HG03159 (cell line): ENCODE data around the gene SLC16A10.
"Not testable (repeated sequence)": the region's sequence is repeated elsewhere in the genome, so short reads cannot be mapped to it uniquely, and the experiment has no call there.

Experiments used
- ATAC-seq: cut with Tn5 transposase; IDR thresholded peaks from one replicate; pipeline ENCODE4 v1.9.1; 2021; ENCODE audit warnings: mild to moderate bottlenecking, moderate library complexity; ENCODE audit not compliant: unreplicated experiment

Gene SLC16A10

DNA sequence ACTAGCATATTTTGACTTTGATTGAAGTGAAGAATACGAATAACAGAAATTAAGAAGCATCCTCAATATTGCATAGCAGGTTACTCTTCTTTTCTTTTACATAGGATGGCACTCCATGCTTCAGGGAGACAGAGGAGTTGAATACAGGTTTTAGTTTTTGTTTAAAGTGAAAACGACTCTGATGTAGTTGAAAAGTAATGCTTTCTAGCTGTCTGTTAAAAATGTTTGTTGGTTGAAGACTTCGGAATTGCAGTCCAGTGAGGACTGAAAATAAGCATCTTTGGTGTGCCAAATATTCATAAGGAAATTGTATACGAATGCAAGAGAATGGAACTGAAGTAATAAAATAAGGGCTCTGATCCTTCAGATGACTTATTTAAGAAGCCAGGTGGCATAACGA is 618 bp upstream of the SLC16A10 start:
- no peak for ATAC-seq

- peak; percentile 31 for ATAC-seq
Observed at GRCh38 chr6:111087871-111088667, 766 bp downstream of the SLC16A10 start.

GRCh38 chr6:111088668-111089003 is 1.3 kb downstream of the SLC16A10 start:
- ATAC-seq: no peak

- no peak for ATAC-seq
Observed at GRCh38 chr6:111090766-111091165, 3.5 kb downstream of the SLC16A10 start.

- no peak for ATAC-seq
Observed at GRCh38 chr6:111091987-111092386, 4.7 kb downstream of the SLC16A10 start.

DNA sequence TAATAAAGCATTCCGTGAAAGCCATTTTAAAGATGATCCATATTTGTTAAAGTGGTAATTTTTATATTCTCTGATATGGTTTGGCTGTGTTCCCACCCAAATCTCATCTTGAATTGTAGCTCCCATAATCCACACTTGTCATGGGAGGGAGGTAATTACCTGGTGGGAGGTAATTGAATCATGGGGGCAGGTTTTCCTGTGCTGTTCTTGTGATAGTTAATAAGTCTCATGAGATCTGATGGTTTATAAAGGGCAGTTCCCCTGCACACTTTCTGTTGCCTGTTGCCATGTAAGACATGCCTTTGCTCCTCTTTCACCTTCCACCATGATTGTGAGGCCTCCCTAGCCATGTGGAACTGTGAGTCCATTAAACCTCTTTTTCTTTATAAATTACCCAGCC is 8.2 kb downstream of the SLC16A10 start:
- ATAC-seq: not testable (repeated sequence)

- ATAC-seq: no peak
Observed at GRCh38 chr6:111096246-111096645, 8.9 kb downstream of the SLC16A10 start.

DNA sequence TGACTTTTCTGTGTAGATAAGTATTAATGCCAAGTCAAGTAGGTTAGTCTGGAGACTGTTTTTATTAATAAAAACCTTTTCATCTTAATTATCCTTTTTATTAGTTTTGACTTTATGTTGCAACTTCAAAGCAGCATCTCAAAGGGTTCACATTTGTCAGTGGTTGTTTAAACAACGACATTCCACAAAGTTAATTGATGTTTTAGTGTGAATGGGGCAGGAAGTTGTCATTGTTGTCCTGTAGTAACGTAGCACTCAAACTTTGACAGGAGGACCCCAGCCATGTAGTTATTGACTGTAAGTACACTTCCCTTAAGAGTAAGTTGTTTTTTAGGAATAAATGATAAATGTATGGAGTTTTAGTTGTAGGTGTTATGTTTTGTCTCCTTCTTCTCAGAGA is 11.3 kb downstream of the SLC16A10 start:
- no peak for ATAC-seq

- no peak for ATAC-seq
Observed at GRCh38 chr6:111101987-111102386, 14.7 kb downstream of the SLC16A10 start.

- ATAC-seq: no peak
Observed at GRCh38 chr6:111105578-111105977, 18.3 kb downstream of the SLC16A10 start.

- ATAC-seq: no peak
Observed at GRCh38 chr6:111107589-111107988, 20.3 kb downstream of the SLC16A10 start.

DNA sequence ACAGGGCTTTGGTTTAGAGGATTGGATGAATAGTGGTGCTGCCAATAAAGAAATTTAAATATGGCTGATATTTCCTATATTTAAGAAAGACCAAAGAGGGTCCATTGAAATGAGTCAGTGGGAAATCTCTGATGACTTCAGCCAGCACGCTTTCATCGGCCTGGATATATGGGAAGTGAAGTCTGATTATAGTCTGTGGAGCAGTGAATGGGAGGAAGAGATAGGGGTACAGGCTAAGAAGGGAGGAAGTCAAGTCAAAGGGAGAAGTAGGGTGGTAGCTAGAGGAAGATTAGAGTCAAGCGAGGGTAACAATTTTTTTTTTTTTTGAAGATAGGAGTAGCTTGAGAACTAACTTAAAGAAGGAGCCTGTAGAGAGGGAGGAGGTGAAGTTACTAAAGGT is 22.7 kb downstream of the SLC16A10 start:
- no peak for ATAC-seq

- ATAC-seq: no peak
Observed at GRCh38 chr6:111113336-111114086, 26.2 kb downstream of the SLC16A10 start.

GRCh38 chr6:111114087-111114443 is 26.8 kb downstream of the SLC16A10 start:
- ATAC-seq: no peak

- no peak for ATAC-seq
Observed at GRCh38 chr6:111114482-111114881, 27.2 kb downstream of the SLC16A10 start.

DNA sequence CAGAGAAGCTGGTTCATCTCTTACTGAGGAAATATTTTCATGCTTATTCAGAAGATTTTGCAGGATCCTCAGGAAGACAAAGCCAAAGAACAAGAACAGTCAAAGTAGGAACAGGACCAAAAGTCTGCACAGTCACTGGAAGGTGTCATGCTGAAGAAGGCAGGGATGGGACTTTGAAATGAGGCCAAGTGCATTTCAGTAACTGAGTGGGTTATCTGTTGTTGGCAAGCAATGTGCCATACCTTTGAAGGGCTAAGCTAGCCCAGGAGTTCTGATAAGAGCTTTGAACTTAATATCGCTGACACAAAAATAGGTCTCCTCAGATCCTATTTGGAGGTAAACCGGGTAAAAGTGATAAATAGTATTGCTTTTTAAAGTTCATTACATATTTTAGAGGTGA is 31.5 kb downstream of the SLC16A10 start:
- ATAC-seq: no peak

DNA sequence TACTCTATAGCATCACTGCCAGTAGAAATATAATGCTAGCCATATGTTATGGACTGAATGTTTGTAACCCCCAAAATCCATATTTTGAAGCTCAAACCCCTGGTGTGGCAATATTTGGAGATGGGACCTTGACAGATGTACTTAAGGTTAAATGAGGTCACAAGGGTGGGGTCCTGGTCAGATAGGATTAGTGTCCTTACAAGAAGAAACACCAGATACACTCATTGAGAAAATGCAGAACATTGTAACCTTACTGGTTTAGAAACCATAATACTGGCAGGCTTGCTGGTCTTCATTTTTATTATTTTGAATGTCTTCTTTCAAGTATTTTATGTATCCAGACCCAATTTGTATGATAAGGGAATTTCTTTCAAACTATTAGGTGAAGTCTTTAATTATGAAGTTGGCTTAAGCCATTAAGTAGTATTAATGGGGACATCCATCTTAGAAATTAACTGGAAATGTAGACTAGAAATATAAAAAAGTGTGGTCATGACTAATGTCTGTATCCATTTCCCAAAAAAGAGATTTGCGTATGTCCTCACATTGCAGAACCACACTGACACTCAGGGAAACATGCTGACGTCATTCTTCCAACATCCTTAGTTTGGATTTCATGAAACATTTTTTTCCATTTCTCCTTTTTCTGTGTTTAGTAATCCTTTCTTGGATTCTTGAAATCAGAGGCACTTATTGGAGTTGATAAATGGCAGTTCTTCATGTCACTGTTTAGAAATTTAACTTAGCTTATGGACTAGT is 32.4 kb downstream of the SLC16A10 start:
- no peak for ATAC-seq

DNA sequence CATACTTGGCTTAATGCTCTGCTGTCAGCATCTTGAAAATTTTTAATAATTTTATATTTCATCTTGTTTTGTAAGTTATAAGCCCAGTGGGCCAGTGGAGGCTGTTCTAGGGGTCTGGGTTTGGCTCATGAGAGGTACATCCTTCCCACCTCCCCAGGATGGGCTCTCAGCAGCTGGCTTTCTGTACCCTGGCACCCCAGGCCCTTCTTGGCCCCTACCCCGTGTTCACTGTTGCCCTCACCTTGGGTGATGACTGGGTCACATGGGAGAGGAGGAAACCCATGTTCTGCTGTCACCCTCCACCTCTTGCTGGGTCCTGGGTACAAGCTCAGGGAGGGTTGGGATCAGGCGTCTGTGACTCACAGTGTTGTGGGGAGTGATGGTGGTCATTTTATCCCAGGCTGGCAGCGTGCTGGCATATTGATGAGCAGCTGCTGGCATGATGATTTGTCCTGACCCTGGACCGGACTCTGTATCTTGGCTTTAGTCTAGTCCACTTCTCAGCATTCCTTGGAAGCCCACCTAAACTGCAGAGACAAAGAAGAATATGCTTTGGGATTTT is 34.6 kb downstream of the SLC16A10 start:
- no peak for ATAC-seq

DNA sequence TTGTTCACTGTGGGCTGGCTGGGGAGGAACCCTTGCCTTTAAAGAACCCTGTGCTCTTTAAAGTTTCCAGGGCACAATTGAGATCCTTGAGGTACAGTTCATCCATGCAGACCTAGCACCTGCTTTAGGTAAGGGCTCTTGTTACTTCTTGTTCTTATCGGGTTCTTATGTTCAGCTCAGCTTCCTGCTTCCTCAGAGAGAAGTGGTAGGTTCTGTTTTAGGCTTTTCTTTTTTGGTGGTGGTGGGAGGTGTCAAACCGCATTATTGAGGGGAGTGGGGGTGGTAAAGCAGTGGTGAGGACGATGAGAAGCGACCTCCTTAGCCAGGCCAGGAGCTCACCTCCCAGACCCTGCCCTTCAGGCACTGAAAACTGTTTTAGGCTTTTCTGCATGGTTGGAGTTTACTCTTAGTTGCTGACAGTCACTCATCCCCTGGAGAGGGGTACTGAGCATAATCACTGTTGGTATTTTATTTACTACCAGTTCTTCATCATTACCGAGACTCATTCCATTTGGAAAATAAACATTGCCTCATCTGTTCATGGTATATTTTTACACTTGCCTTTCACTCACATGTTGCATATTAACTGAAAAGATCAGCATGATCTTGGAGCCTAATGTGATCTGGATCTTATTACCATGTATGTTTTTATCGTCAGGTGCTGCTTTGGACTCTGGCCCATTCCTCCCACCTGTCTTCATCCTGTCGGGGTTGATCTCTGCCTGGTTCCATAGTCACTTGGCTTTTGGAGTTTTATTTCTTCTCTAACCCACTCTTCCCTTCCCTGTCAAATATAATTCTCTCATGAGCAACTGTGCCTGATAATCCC is 35.4 kb downstream of the SLC16A10 start:
- ATAC-seq: no peak

GRCh38 chr6:111124406-111124805 is 37.1 kb downstream of the SLC16A10 start:
- no peak for ATAC-seq

- no peak for ATAC-seq
Observed at GRCh38 chr6:111129013-111129412, 41.7 kb downstream of the SLC16A10 start.
